ENCODE measurements around the gene CFAP54.

- TF ChIP-seq, protein P1, sequence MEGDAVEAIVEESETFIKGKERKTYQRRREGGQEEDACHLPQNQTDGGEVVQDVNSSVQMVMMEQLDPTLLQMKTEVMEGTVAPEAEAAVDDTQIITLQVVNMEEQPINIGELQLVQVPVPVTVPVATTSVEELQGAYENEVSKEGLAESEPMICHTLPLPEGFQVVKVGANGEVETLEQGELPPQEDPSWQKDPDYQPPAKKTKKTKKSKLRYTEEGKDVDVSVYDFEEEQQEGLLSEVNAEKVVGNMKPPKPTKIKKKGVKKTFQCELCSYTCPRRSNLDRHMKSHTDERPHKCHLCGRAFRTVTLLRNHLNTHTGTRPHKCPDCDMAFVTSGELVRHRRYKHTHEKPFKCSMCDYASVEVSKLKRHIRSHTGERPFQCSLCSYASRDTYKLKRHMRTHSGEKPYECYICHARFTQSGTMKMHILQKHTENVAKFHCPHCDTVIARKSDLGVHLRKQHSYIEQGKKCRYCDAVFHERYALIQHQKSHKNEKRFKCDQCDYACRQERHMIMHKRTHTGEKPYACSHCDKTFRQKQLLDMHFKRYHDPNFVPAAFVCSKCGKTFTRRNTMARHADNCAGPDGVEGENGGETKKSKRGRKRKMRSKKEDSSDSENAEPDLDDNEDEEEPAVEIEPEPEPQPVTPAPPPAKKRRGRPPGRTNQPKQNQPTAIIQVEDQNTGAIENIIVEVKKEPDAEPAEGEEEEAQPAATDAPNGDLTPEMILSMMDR (IDR thresholded peaks at IDR 0.05; ENCODE audit: low read depth, low read length, poor library complexity, severe bottlenecking) = no peak
- TF ChIP-seq EZH2phosphoT487 (IDR thresholded peaks at IDR 0.05; ENCODE audit: borderline replicate concordance, low read length) = no peak
These were observed 212.5 kb downstream of the CFAP54 start for GRCh38 chr12:96701856-96702255.
